Measurements from ENCODE around the gene AATK.
A peak's percentile ranks its signal among the peaks of the same experiment; 100 is the strongest.

AATK gene

DNA sequence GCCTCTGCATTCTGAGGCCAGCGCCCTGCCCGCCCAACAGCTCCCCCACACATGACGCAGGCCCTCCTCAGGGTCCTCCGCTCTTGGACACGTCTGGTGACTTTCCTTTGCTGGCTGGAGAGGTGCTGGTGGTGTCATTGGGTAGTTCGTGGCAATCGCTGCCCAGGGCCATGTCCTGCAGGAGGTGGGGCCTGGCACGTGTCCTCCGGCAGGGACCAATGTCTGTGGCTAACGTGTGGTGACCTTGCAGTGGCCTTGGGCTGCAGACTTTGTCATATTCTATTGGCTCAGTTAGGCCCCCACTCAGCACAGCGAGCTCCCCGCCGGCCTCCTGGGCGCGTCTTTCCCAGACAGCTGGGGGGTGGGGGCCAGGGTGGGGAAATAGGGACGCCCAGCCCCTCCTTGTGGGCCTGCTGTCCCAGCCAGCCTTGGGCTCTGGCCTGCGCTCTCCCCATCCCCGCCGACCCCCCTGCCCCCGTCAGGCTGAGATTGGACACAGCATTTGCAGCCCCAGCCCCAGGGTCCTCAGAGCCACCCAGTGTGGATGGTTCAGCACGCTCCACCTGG, 52.8 kb downstream of the AATK start:
- no peak for DNase-seq (ENCODE audit: low spot score)

DNA sequence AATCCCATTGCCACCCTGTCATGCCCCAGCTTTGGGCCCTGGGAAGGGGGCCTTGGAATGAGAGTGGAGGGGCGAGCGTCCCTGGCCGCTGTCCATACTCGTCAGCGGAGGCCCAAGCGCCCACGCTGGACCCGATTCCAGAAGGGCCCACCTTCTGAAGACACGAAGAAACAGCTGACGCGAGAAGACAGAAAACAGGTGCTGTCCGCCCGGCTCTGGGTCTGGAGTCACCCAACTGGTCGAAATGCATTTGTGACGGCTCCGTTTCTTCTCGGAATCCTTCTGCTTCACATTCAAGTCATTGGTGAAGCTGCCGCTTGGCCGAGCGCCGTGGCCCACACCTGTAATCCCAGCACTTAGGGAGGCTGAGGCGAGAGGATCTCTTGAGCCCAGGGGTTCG, 53.6 kb downstream of the AATK start:
- DNase-seq (ENCODE audit: low spot score): no peak

GRCh38 chr17:81111066-81111465, 55.0 kb downstream of the AATK start:
- no peak for DNase-seq (ENCODE audit: low spot score)

DNA sequence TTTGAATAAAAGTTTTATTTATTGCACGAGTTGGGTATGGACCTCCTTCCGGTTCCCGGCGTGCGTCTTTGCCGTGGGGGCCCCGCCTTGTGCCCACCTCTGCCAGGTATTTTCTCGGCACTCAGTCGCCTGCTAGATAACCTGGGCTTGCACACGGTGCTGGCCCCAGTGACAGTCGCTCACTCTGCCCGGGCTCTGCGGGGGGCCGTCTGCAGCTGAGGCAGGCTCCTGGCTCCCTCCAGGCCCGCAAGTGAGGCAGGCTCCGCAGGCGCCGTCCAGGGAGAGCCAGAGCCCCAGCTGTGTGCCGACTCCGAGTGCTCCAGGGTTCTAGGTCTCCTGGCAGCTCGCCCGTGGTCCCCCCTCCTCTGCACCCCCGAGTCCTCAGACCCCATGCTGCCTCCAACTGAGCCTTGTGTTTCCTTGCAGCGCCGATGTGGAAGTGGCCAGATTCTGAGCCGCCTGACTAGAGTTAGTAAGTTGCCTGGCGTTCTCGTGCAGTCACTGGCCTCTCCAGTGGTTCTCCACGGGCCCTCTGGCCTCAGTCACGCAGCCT, 55.5 kb downstream of the AATK start:
- DNase-seq (ENCODE audit: low spot score): no peak

GRCh38 chr17:81109957-81110356, 56.1 kb downstream of the AATK start:
- DNase-seq (ENCODE audit: low spot score): no peak

GRCh38 chr17:81108220-81108619, 57.8 kb downstream of the AATK start:
- DNase-seq (ENCODE audit: low spot score): no peak

DNA sequence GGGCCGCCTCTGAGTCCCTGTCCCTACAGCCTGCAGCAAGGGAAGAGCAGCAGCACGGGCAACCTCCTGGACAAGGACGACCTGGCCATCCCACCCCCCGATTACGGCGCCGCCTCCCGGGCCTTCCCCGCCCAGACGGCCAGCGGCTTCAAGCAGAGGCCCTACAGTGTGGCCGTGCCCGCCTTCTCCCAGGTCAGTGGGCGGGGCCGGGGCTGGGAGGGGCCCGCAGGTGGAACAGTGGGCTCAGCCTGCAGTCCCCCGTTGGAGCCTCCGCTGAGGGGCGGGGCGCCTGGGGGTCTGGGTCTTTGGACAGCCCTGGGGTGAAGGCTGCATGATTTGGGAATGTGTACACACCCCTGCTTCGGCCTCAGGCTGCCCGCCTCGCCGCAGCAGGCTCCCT, 59.3 kb downstream of the AATK start:
- no peak for DNase-seq (ENCODE audit: low spot score)

- no peak for DNase-seq (ENCODE audit: low spot score)
These were observed 62.6 kb downstream of the AATK start for GRCh38 chr17:81103379-81103778.

DNA sequence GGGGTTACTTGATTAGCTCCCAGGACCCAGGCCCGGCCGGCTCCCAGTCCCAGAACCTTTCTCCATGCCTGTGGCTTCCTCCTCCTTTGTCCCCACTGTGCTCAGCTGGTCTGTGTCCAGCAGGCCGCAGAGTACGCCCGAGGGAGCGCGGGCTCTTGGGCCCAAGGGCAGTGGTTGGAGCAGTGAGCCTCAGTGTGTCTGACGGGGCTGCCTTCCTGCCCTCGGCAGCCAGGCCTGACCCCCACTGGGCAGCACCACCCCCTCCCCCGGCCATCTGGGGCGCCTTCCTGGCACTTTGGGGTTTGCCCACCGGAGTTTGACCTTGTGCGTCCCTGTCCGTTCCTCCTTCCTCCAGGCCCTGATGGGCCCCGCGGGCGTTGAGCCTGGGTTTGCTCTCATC, 63.2 kb downstream of the AATK start:
- DNase-seq (ENCODE audit: low spot score): no peak

GRCh38 chr17:81102352-81102751, 63.7 kb downstream of the AATK start:
- no peak for DNase-seq (ENCODE audit: low spot score)

- DNase-seq (ENCODE audit: low spot score): peak; percentile 92
These were observed 64.3 kb downstream of the AATK start for GRCh38 chr17:81101614-81102306.

DNA sequence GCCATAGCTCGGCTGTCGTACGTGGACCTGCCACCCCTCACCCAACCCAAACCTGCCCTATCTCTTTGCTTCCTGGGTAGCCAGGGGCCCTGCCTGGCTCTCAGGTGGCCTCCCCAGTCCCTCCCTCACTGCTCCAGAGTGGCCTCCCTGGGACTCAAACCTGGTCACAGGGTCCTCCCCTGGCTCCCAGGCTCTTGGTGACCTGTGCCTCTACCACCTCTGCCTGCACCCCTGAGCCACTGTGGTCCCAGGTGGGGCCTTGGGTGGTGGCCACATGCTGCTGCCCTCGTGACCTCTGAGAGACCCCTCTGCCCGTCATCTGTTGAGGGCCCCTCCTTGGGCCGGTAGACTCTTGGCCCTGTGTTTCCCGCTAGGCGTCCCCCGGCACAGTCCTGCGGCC, 65.4 kb downstream of the AATK start:
- DNase-seq (ENCODE audit: low spot score): no peak

DNA sequence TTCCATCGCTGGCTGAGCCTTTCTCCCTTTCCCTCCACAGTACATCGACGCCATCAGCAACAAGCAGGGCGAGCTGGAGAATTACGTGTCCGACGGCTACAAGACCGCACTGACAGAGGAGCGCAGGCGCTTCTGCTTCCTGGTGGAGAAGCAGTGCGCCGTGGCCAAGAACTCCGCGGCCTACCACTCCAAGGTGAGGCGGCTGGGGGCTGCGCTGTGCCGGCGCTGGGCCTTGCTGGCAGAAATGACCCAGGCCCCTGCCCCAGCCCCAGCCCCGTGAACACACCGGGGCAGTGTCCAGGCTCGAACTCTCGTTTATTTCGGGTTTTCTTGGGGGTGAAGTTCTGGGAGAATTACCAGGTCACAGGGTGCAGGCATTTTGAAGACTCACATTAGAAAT, 66.1 kb downstream of the AATK start:
- no peak for DNase-seq (ENCODE audit: low spot score)

DNA sequence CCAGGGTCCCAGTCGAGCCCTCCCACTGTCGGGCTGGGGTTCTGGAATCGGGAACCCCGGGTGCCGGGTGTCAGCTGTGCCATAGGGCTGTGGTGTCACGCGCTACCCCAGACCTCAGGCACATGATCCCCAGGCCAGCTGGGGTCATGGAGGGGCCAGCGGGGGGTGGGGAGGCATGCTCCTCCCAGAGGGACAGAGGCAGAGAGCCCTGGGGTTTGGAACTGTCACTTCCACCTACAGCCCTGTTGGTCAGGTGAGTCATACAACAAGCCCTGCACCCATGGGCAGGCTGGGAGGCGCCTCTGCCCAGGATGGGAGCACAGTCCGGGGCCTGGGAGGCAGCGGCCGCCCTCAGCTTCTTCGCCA, 68.1 kb downstream of the AATK start:
- DNase-seq (ENCODE audit: low spot score): no peak

GRCh38 chr17:81097134-81097942, 68.7 kb downstream of the AATK start:
- DNase-seq (ENCODE audit: low spot score): peak; percentile 19

DNA sequence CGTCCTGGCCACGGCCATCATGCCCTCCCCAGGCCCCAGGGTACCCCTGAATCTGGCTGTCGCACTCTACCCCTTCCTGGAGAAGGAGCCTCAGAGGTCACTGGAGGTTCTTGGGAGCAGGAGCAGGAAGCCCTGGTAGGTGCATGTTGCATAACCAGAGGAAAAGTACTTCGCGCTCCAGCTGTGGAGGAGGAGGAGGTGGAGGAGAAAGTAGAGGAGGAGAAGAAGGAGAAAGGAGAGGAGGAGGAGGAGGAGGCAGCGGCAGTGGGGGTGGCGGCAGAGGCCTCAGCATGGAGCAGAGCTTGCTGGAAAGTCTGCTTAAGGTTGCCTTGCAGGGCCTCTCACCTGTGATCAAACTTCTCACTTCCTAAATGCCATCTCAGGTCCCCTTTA, 69.3 kb downstream of the AATK start:
- no peak for DNase-seq (ENCODE audit: low spot score)

DNA sequence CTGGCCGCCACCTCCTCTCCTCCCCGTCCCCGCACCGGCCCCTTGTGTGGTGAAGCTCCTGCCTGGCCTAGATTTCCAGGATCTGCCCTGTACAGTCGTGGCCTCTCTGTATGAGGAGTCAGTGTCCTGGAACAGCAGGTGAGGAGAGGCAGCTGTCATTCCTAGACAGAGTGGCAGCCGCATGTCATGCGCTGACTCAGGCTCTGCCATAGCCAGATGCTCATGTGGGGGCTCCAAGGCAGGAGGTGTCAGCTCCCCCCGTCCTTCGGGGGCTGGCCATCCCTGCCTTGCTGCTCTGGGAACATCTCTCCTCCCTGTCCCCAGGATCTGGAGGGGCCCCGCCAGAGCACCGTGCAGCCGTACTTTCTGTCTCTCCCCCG, 70.6 kb downstream of the AATK start:
- peak; percentile 23 for DNase-seq (ENCODE audit: low spot score)

DNA sequence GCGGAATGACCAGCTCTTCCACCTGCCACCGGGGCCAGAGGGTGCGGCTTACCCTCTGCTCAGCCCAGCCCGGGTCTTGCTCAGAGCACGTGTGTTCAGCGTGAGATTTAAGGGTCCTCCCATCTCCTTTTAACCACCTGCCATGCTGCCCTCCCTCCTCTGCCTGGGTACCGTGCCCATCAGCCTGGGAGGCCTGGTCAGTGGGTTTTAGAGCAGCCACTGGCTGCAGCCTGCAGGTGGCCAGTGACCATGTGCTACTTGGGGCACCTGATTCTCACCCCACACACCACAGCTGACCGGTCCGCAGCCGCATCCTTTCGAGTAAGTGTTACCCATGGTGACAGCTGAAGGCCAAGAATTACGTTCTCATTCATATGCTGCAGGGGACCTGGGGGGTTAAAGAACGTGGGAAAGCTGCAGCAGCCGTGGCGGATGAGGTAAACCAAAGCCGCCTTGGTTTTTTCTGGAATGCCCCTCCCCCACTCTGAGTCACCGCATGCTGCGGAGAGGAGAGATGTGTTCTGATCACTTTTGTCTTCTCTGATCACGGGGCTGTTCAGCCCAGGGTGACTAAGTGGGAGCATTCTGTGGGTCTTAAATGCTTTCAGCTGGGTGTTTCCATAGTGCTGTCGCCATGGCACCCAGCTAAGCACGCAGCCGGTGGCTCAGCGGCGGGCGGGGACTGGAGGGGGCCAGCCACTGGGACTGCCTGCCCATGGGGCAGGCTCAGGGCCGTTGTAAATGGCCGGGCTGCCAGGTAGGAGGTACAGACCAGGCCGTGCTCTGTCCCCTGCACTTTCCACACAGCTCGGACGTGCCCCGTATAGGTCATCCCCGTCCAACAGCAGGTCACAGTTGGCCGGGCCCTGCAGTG, 71.3 kb downstream of the AATK start:
- peak; percentile 91 for DNase-seq (ENCODE audit: low spot score)

GRCh38 chr17:81093619-81094508, 72.2 kb downstream of the AATK start:
- DNase-seq (ENCODE audit: low spot score): no peak

DNA sequence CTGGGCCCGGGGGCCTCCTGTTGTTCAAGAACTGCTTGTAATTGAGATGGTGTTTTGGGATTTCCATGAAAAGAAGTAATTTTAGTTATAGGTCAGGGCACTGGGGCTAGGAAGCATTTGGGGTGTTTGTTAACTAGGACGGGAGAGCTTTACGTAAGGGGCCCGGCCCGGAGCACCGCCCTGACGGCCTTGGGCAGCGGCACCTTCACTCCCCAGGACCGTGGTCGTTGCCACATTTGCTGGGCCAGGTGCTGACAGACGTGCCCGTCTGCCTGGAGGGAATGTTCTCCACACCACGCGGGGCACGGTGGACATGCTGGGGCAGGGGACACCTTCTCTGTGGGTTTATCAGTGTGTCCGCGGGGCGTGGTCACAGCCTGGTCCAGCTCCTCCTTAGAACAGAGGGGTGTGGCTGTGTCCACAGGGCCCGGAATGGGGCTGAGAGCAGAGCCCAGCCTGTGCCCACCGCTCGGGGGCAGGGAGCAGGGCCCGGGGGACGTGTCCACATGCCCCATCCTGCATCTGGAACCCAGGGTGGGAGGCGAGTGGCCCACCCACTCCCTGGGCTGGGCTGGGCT, 73.4 kb downstream of the AATK start:
- no peak for DNase-seq (ENCODE audit: low spot score)
